Measurements from ENCODE around the gene ANKRD2. TPM values are rescaled to one million over a fixed set of nuclear protein-coding genes. Genes with fewer than 3 reads are reported as not detected.
"Not testable (repeated sequence)": the region's sequence is repeated elsewhere in the genome, so short reads cannot be mapped to it uniquely, and the experiment has no call there.

Gene ANKRD2
- total and polyA plus RNA-seq, 4 donors, result 1.2 to 3.1 (median 3.0) TPM; not detected in 1

DNA sequence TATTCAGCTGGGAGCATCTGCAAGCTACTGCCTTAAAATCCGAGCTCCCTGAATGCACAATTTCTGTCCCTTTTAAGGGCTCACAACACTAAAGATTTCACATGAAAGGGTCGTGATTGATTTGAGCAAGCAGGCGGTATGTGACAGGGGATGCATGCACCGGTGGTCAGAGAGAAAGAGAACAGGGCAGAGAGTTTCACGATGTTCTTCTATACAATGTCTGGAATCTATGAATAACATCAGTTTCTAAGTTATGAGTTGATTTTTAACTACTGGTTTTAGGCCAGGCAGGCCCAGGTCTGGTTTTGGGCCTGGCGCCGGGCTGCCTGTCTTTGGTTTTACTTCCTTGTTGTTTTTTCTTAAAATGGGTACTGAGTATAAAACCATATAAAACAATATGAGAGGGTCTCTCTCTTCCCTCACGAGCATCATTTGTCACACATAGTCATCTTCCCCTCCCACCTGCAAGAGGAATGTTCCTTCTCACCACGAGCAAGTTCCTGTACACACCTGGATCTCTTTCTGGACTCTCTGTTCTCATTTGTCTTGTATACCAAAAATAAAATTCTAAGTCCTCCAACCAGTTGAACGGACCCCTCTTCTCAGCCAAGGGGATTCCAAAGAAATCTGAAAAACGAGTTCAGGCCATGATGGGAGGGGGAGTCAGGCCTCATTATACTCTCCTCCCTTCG lies 11.0 kb upstream of the ANKRD2 start:
- not testable (repeated sequence) for H3K4me1 ChIP-seq (ENCODE audit: control insufficient read depth in 5 of 5, insufficient read depth in 5 of 5, low read length in 5 of 5); H3K27ac ChIP-seq (ENCODE audit: low read depth in 1 of 2, low read length in 1 of 2); H3K36me3 ChIP-seq (ENCODE audit: control insufficient read depth in 4 of 4, insufficient read depth in 4 of 4, low read length in 4 of 4); H3K9ac ChIP-seq (ENCODE audit: insufficient read depth in 1 of 2, low read length in 2 of 2); H3K27me3 ChIP-seq (ENCODE audit: control insufficient read depth in 3 of 3, insufficient read depth in 3 of 3, low read length in 2 of 3); H3K9me3 ChIP-seq (ENCODE audit: control insufficient read depth in 4 of 4, insufficient read depth in 3 of 4, low read length in 3 of 4); ATAC-seq (ENCODE audit: insufficient read depth, low FRiP score); H3K4me3 ChIP-seq; DNase-seq
- 92 to 98% methylated on average over 12 of the region's 12 CpGs for WGBS, 2 donors

DNA sequence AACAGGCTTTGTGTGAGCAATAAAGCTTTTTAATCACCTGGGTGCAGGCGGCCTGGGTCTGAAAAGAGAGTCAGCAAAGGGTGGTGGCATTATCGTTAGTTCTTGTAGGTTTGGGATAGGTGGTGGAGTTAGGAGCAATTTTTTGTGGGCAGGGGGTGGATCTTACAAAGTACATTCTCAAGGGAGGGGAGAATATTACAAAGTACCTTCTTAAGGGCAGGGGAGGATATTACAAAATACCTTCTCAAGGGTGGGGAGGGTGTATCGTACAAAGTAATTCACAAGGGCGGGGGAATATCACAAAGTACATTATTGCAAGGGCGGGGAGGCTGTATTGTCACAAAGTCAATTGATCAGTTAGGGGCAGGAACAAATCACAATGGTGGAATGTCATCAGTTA lies 10.2 kb upstream of the ANKRD2 start:
- H3K27ac ChIP-seq (ENCODE audit: low read depth in 1 of 2, low read length in 1 of 2); DNase-seq; H3K9ac ChIP-seq (ENCODE audit: insufficient read depth in 1 of 2, low read length in 2 of 2); H3K9me3 ChIP-seq (ENCODE audit: control insufficient read depth in 4 of 4, insufficient read depth in 3 of 4, low read length in 3 of 4); ATAC-seq (ENCODE audit: insufficient read depth, low FRiP score); H3K4me1 ChIP-seq (ENCODE audit: control insufficient read depth in 5 of 5, insufficient read depth in 5 of 5, low read length in 5 of 5); H3K27me3 ChIP-seq (ENCODE audit: control insufficient read depth in 3 of 3, insufficient read depth in 3 of 3, low read length in 2 of 3); H3K4me3 ChIP-seq; H3K36me3 ChIP-seq (ENCODE audit: control insufficient read depth in 4 of 4, insufficient read depth in 4 of 4, low read length in 4 of 4): not testable (repeated sequence)
- WGBS, 2 donors, result 86 to 95% methylated on average over 5 of the region's 5 CpGs

DNA sequence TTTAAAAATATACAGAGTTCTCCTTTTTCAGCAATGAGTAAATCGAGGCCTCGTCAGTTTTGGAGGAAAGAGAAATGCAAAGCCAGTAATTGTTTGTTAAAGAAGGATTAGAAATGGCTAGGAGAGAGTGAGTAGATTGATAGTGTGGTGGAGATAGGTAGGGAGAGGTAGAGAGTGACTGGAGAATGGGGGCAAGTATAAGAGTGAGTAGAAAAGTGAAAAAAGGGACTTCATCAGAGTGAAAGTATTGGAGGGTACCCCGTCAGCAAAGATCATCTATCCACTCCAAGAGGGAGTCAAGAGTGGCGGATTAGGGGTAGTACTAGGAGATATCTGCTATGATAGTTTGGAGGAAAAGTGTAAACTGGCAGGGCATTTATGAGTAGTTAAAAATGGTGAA lies 9.2 kb upstream of the ANKRD2 start:
- no peaks in the 10 kb centered on the region for H3K9me3 ChIP-seq (ENCODE audit: control insufficient read depth in 4 of 4, insufficient read depth in 3 of 4, low read length in 3 of 4)
- no peak for DNase-seq
- ATAC-seq (ENCODE audit: insufficient read depth, low FRiP score), result no peak
- WGBS, 2 donors, result 97 to 100% methylated on average over 4 of the region's 4 CpGs
- H3K27me3 ChIP-seq (ENCODE audit: control insufficient read depth in 3 of 3, insufficient read depth in 3 of 3, low read length in 2 of 3), result no peaks in the 10 kb centered on the region
- peaks cover 0 to 5% (median 0%) of the 10 kb centered on the region in 4 donors for H3K36me3 ChIP-seq (ENCODE audit: control insufficient read depth in 4 of 4, insufficient read depth in 4 of 4, low read length in 4 of 4)
- TF ChIP-seq, protein P1, sequence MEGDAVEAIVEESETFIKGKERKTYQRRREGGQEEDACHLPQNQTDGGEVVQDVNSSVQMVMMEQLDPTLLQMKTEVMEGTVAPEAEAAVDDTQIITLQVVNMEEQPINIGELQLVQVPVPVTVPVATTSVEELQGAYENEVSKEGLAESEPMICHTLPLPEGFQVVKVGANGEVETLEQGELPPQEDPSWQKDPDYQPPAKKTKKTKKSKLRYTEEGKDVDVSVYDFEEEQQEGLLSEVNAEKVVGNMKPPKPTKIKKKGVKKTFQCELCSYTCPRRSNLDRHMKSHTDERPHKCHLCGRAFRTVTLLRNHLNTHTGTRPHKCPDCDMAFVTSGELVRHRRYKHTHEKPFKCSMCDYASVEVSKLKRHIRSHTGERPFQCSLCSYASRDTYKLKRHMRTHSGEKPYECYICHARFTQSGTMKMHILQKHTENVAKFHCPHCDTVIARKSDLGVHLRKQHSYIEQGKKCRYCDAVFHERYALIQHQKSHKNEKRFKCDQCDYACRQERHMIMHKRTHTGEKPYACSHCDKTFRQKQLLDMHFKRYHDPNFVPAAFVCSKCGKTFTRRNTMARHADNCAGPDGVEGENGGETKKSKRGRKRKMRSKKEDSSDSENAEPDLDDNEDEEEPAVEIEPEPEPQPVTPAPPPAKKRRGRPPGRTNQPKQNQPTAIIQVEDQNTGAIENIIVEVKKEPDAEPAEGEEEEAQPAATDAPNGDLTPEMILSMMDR (IDR thresholded peaks at IDR 0.05; ENCODE audit: control extremely low read depth, extremely low read depth), result no peak
- no peaks in the 10 kb centered on the region for H3K4me1 ChIP-seq (ENCODE audit: control insufficient read depth in 5 of 5, insufficient read depth in 5 of 5, low read length in 5 of 5)
- H3K4me3 ChIP-seq, result no peak overlapping the region
- no peak overlapping the region for H3K9ac ChIP-seq (ENCODE audit: insufficient read depth in 1 of 2, low read length in 2 of 2)
- no peak overlapping the region for H3K27ac ChIP-seq (ENCODE audit: low read depth in 1 of 2, low read length in 1 of 2)

DNA sequence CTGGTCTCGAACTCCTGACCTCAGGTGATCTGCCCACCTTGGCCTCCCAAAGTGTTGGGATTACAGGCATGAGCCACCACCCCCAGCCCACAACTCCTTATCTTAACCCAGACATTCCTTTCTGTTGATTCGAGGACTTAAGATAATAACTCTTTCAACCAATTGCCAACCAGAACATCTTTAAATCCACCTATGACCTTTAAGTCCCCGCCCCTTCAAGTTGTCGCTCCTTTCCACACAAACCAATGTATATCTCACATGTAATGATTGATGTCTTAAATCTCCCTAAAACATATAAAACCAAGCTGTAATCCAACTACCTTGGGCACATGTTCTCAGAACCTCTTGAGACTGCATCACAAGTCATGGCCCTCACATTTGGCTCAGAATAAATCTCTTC lies 7.8 kb upstream of the ANKRD2 start:
- DNase-seq (no peak), ATAC-seq (ENCODE audit: insufficient read depth, low FRiP score) (no peak)
- no peaks in the 10 kb centered on the region for H3K27me3 ChIP-seq (ENCODE audit: control insufficient read depth in 3 of 3, insufficient read depth in 3 of 3, low read length in 2 of 3)
- no peaks in the 10 kb centered on the region for H3K9me3 ChIP-seq (ENCODE audit: control insufficient read depth in 4 of 4, insufficient read depth in 3 of 4, low read length in 3 of 4)
- no peak overlapping the region for H3K27ac ChIP-seq (ENCODE audit: low read depth in 1 of 2, low read length in 1 of 2)
- H3K4me1 ChIP-seq (ENCODE audit: control insufficient read depth in 5 of 5, insufficient read depth in 5 of 5, low read length in 5 of 5), result no peaks in the 10 kb centered on the region
- TF ChIP-seq, protein P1 (IDR thresholded peaks at IDR 0.05; ENCODE audit: control extremely low read depth, extremely low read depth), result no peak
- no peak overlapping the region for H3K4me3 ChIP-seq
- H3K36me3 ChIP-seq (ENCODE audit: control insufficient read depth in 4 of 4, insufficient read depth in 4 of 4, low read length in 4 of 4), result peaks cover 0 to 8% (median 3%) of the 10 kb centered on the region in 4 donors
- H3K9ac ChIP-seq (ENCODE audit: insufficient read depth in 1 of 2, low read length in 2 of 2), result no peak overlapping the region
- 86 to 94% methylated on average over 4 of the region's 4 CpGs for WGBS, 2 donors
